GM23248 (cell line): ENCODE results near the gene MED29.

Experiments
- EZH2 ChIP-seq: fragments of 200-600 bp; sonication (generic); IDR thresholded peaks from 2 replicates; pipeline ENCODE4 v1.6.1; 2018; ENCODE audit warnings: antibody characterized with exemption, mild to moderate bottlenecking; ENCODE audit not compliant: insufficient read depth, poor library complexity, severe bottlenecking
- EZH2phosphoT487 ChIP-seq: fragments of 200-600 bp; sonication (generic); IDR thresholded peaks from 2 replicates; pipeline ENCODE4 v1.6.1; 2018; ENCODE audit warnings: antibody characterized with exemption, moderate library complexity, mild to moderate bottlenecking, low read depth; ENCODE audit not compliant: insufficient read depth

GRCh38 chr19:39400061-39400460 is 8.9 kb downstream of the MED29 start:
- TF ChIP-seq EZH2phosphoT487: no peak
- TF ChIP-seq EZH2: no peak
